GM23338 (cell line): ENCODE measurements around the gene RAPGEF4. TPM values are rescaled to one million over a fixed set of nuclear protein-coding genes. Genes with fewer than 3 reads are reported as not detected.

Experiments
- ATAC-seq: fragments of 200-7000 bp; cut with Tn5 transposase; 3 replicates; pipeline ENCODE4 v1.9.1; 2020
- DNase-seq: peaks from one replicate; pipeline ENCODE4 v3.0.0-alpha.2; 2015; ENCODE audit warnings: low spot score
- H2AFZ ChIP-seq: fragments of 200-600 bp; sonication (generic); 2 replicates; pipeline ENCODE4 v1.8.0; 2016; ENCODE audit warnings: antibody characterized with exemption, mild to moderate bottlenecking, moderate library complexity
- H3F3A ChIP-seq: fragments of 200-600 bp; sonication (generic); replicated peaks from 2 replicates; pipeline ENCODE4 v1.8.0; 2017; ENCODE audit warnings: antibody characterized with exemption, mixed run types, low read depth
- H3K27ac ChIP-seq: fragments of 200-600 bp; sonication (generic); 2 replicates; pipeline ENCODE4 v1.6.1; 2016; ENCODE audit warnings: low read depth
- H3K27me3 ChIP-seq: fragments of 200-600 bp; sonication (generic); 2 replicates; pipeline ENCODE4 v1.8.0; 2016; ENCODE audit warnings: mild to moderate bottlenecking, mixed run types, moderate library complexity; ENCODE audit not compliant: insufficient read depth
- H3K36me3 ChIP-seq: fragments of 200-600 bp; sonication (generic); 2 replicates; pipeline ENCODE4 v1.8.0; 2016; ENCODE audit warnings: mild to moderate bottlenecking; ENCODE audit not compliant: insufficient read depth
- H3K4me1 ChIP-seq: fragments of 200-600 bp; sonication (generic); 2 replicates; pipeline ENCODE4 v1.8.0; 2016; ENCODE audit warnings: mild to moderate bottlenecking, moderate library complexity; ENCODE audit not compliant: insufficient read depth
- H3K4me2 ChIP-seq: fragments of 200-600 bp; sonication (generic); 2 replicates; pipeline ENCODE4 v1.7.1; 2017; ENCODE audit warnings: mixed run types
- H3K4me3 ChIP-seq: fragments of 200-600 bp; sonication (generic); 2 replicates; pipeline ENCODE4 v1.6.1; 2016; ENCODE audit warnings: mixed run types
- H3K79me2 ChIP-seq: fragments of 200-600 bp; sonication (generic); replicated peaks from 2 replicates; pipeline ENCODE4 v1.8.0; 2017; ENCODE audit warnings: mild to moderate bottlenecking; ENCODE audit not compliant: insufficient read depth
- H3K9me2 ChIP-seq: fragments of 200-600 bp; sonication (generic); 2 replicates; pipeline ENCODE4 v1.8.0; 2017; ENCODE audit not compliant: insufficient read depth
- H4K20me1 ChIP-seq: fragments of 200-600 bp; sonication (generic); replicated peaks from 2 replicates; pipeline ENCODE4 v1.8.0; 2017; ENCODE audit warnings: mild to moderate bottlenecking; ENCODE audit not compliant: insufficient read depth
- H3K27ac Mint-ChIP-seq: 2 replicates; pipeline ENCODE4 v1.8.0; 2020; ENCODE audit warnings: inconsistent platforms, mild to moderate bottlenecking, moderate library complexity, mixed read lengths
- H3K27me3 Mint-ChIP-seq: 3 replicates; pipeline ENCODE4 v1.8.0; 2022; ENCODE audit warnings: low read depth, mild to moderate bottlenecking, moderate library complexity, mixed read lengths, inconsistent platforms; ENCODE audit not compliant: insufficient read depth, poor library complexity
- H3K36me3 Mint-ChIP-seq: 3 replicates; pipeline ENCODE4 v1.8.0; 2021; ENCODE audit warnings: low read depth, mild to moderate bottlenecking, inconsistent platforms, moderate library complexity, mixed read lengths
- H3K4me1 Mint-ChIP-seq: 3 replicates; pipeline ENCODE4 v1.8.0; 2020; ENCODE audit warnings: mild to moderate bottlenecking, inconsistent platforms, mixed read lengths
- H3K4me3 Mint-ChIP-seq: 3 replicates; pipeline ENCODE4 v1.8.0; 2021; ENCODE audit warnings: moderate library complexity, mild to moderate bottlenecking, inconsistent platforms, mixed read lengths
- H3K9me3 Mint-ChIP-seq: 3 replicates; pipeline ENCODE4 v1.8.0; 2020; ENCODE audit warnings: moderate library complexity, mild to moderate bottlenecking, inconsistent platforms, mixed read lengths
- CREB1 ChIP-seq: fragments of 250-450 bp; sonication (Bioruptor Pico); IDR thresholded peaks from 2 replicates; pipeline ENCODE4 v1.5.0; 2020; ENCODE audit warnings: low read depth, mild to moderate bottlenecking, moderate library complexity
- CTCF ChIP-seq, 2 experiments: fragments of 200-600 bp in 1 of 2; sonication (generic) in 1 of 2; conservative IDR thresholded peaks; 2 replicates each; pipeline versions ENCODE4 v1.5.1 to v1.6.1; 2016 to 2017; ENCODE audit warnings: antibody characterized with exemption in 2 of 2, low read depth in 2 of 2, mild to moderate bottlenecking in 2 of 2, moderate library complexity in 1 of 2
- ETS1 ChIP-seq: IDR thresholded peaks from 2 replicates; pipeline ENCODE4 v1.6.1; 2016; ENCODE audit warnings: antibody characterized with exemption
- EZH2 ChIP-seq: fragments of 200-600 bp; sonication (generic); IDR thresholded peaks from one replicate; pipeline ENCODE4 v1.8.0; 2017; ENCODE audit warnings: antibody characterized with exemption, mild to moderate bottlenecking, low read depth; ENCODE audit not compliant: unreplicated experiment
- EZH2phosphoT487 ChIP-seq: fragments of 200-600 bp; sonication (generic); IDR thresholded peaks from one replicate; pipeline ENCODE4 v1.8.1; 2018; ENCODE audit warnings: antibody characterized with exemption; ENCODE audit not compliant: unreplicated experiment
- JUNB ChIP-seq: IDR thresholded peaks from one replicate; pipeline ENCODE4 v1.6.1; 2016; ENCODE audit warnings: antibody characterized with exemption; ENCODE audit not compliant: unreplicated experiment
- NANOG ChIP-seq: IDR thresholded peaks from 2 replicates; pipeline ENCODE4 v1.6.1; 2016; ENCODE audit warnings: antibody characterized with exemption, borderline replicate concordance
- POLR2AphosphoS5 ChIP-seq: IDR thresholded peaks from 2 replicates; pipeline ENCODE4 v1.6.1; 2016; ENCODE audit warnings: antibody characterized with exemption, low read depth
- REST ChIP-seq: IDR thresholded peaks from one replicate; pipeline ENCODE4 v1.6.1; 2018; ENCODE audit warnings: antibody characterized with exemption; ENCODE audit not compliant: unreplicated experiment
- STAT1 ChIP-seq: IDR thresholded peaks from one replicate; pipeline ENCODE4 v1.6.1; 2016; ENCODE audit warnings: antibody characterized with exemption; ENCODE audit not compliant: unreplicated experiment
- ZNF114 ChIP-seq: fragments of 250-450 bp; sonication (Bioruptor Pico); IDR thresholded peaks from 2 replicates; pipeline ENCODE4 v1.5.0; 2020; ENCODE audit warnings: mild to moderate bottlenecking, moderate library complexity
- ZNF331 ChIP-seq: fragments of 250-450 bp; sonication (Bioruptor Pico); IDR thresholded peaks from 2 replicates; pipeline ENCODE4 v1.5.0; 2020; ENCODE audit warnings: low read depth, mild to moderate bottlenecking, moderate library complexity
- ZNF462 ChIP-seq: fragments of 250-450 bp; sonication (Bioruptor Pico); IDR thresholded peaks from 2 replicates; pipeline ENCODE4 v1.5.0; 2020; ENCODE audit warnings: mild to moderate bottlenecking, moderate library complexity
- polyA plus RNA-seq: library from polyadenylated mRNA; unstranded; fragments of >200 nt; fragmentation: Nextera tagmentation; extraction: Ambion mirVana; gene quantifications from 2 replicates; pipeline ENCODE4 v1.2.1, GENCODE V29; 2016
- total RNA-seq: library from RNA; depleted of rRNA; stranded (reverse); fragments of >200 nt; shearing (Covaris generic); gene quantifications from 2 replicates; pipeline ENCODE4 v1.2.3, GENCODE V29; 2014

RAPGEF4 gene
- total and polyA plus RNA-seq, 2 experiments from 2014 or later: 1.7 to 4.7 TPM

- TF ChIP-seq CTCF (conservative IDR thresholded peaks at IDR 0.05; ENCODE audit: low read depth in 2 of 2) (no peak), NANOG (no peak)
These were observed 192.2 kb downstream of the RAPGEF4 start (continued) for GRCh38 chr2:172927641-172928357.

GRCh38 chr2:172928756-172929155, 193.1 kb downstream of the RAPGEF4 start:
- ATAC-seq (no peak), DNase-seq (no peak)
- no peaks in the 10 kb centered on the region for H4K20me1 ChIP-seq
- H3K27ac ChIP-seq: no peak overlapping the region
- no peaks in the 10 kb centered on the region for H3K36me3 Mint-ChIP-seq
- H3K9me2 ChIP-seq: no peaks in the 10 kb centered on the region; the same call in 1 of the 2 replicates
- H3F3A ChIP-seq: no peaks in the 10 kb centered on the region
- H3K27ac Mint-ChIP-seq: no peak overlapping the region
- H3K36me3 ChIP-seq: no peaks in the 10 kb centered on the region
- no peaks in the 10 kb centered on the region for H3K79me2 ChIP-seq
- H3K27me3 ChIP-seq: no peaks in the 10 kb centered on the region
- H3K4me2 ChIP-seq: no peak overlapping the region
- peaks cover 18% of the 10 kb centered on the region for H3K4me1 Mint-ChIP-seq
- H3K4me3 ChIP-seq: no peak overlapping the region
- H3K4me3 Mint-ChIP-seq: no peak overlapping the region
- peaks cover 21% of the 10 kb centered on the region for H3K4me1 ChIP-seq
- no peaks in the 10 kb centered on the region for H3K27me3 Mint-ChIP-seq
- no peaks in the 10 kb centered on the region for H3K9me3 Mint-ChIP-seq
- H2AFZ ChIP-seq: no peak overlapping the region
- TF ChIP-seq ZNF462 (no peak), STAT1 (no peak), NANOG (no peak), ETS1 (no peak), CREB1 (no peak), REST (no peak), EZH2phosphoT487 (no peak), JUNB (no peak), EZH2 (no peak), POLR2AphosphoS5 (no peak), ZNF331 (CRISPR knock-in tag) (no peak), ZNF114 (CRISPR knock-in tag) (no peak)
